ENCODE measurements around the gene STAT5B. TPM values are rescaled to one million over a fixed set of nuclear protein-coding genes. Genes with fewer than 3 reads are reported as not detected.

STAT5B gene
- total RNA-seq, 1 donor from 2014 or later, result 32.8 TPM

GRCh38 chr17:42202696-42203095 is 73.5 kb downstream of the STAT5B start:
- TF ChIP-seq CTCF (IDR thresholded peaks at IDR 0.05), result no peak
- H3K27me3 Mint-ChIP-seq (ENCODE audit: low read depth), result no peaks in the 10 kb centered on the region
- H3K36me3 Mint-ChIP-seq (ENCODE audit: low read depth), result peaks cover 26% of the 10 kb centered on the region
- no peaks in the 10 kb centered on the region for H3K9me3 Mint-ChIP-seq (ENCODE audit: low read depth)
- no peaks in the 10 kb centered on the region for H3K4me1 Mint-ChIP-seq (ENCODE audit: low read depth)
- no peak overlapping the region for H3K4me3 Mint-ChIP-seq (ENCODE audit: unreplicated experiment)
- DNase-seq (ENCODE audit: low spot score), result no peak
- no peak overlapping the region for H3K27ac Mint-ChIP-seq (ENCODE audit: unreplicated experiment)

GRCh38 chr17:42202159-42202558 is 74.0 kb downstream of the STAT5B start:
- no peak overlapping the region for H3K27ac Mint-ChIP-seq (ENCODE audit: unreplicated experiment)

GRCh38 chr17:42201458-42201772 is 74.8 kb downstream of the STAT5B start:
- Mint-ChIP-seq H3K9me3 (ENCODE audit: low read depth) (no peaks in the 10 kb centered on the region), H3K27ac (ENCODE audit: unreplicated experiment) (no peak overlapping the region), H3K36me3 (ENCODE audit: low read depth) (peaks cover 26% of the 10 kb centered on the region), H3K27me3 (ENCODE audit: low read depth) (no peaks in the 10 kb centered on the region), H3K4me3 (ENCODE audit: unreplicated experiment) (no peak overlapping the region), H3K4me1 (ENCODE audit: low read depth) (no peaks in the 10 kb centered on the region)
- TF ChIP-seq CTCF (IDR thresholded peaks at IDR 0.05), result no peak
- no peak for DNase-seq (ENCODE audit: low spot score)

More at GRCh38 chr17:42202159-42202558, 74.0 kb downstream of the STAT5B start:
- no peak for DNase-seq (ENCODE audit: low spot score)
- no peak for TF ChIP-seq CTCF (IDR thresholded peaks at IDR 0.05)
- Mint-ChIP-seq H3K4me1 (ENCODE audit: low read depth) (no peaks in the 10 kb centered on the region), H3K27me3 (ENCODE audit: low read depth) (no peaks in the 10 kb centered on the region), H3K9me3 (ENCODE audit: low read depth) (no peaks in the 10 kb centered on the region), H3K4me3 (ENCODE audit: unreplicated experiment) (no peak overlapping the region), H3K36me3 (ENCODE audit: low read depth) (peaks cover 26% of the 10 kb centered on the region)

- no peak for TF ChIP-seq CTCF (IDR thresholded peaks at IDR 0.05)
- Mint-ChIP-seq H3K4me3 (ENCODE audit: unreplicated experiment) (no peak overlapping the region), H3K4me1 (ENCODE audit: low read depth) (no peaks in the 10 kb centered on the region), H3K27ac (ENCODE audit: unreplicated experiment) (no peak overlapping the region), H3K27me3 (ENCODE audit: low read depth) (no peaks in the 10 kb centered on the region), H3K9me3 (ENCODE audit: low read depth) (no peaks in the 10 kb centered on the region), H3K36me3 (ENCODE audit: low read depth) (peaks cover 24% of the 10 kb centered on the region)
- DNase-seq (ENCODE audit: low spot score), result no peak
Measured at GRCh38 chr17:42200706-42201457, 75.3 kb downstream of the STAT5B start.

GRCh38 chr17:42199416-42200011 is 76.7 kb downstream of the STAT5B start:
- Mint-ChIP-seq H3K36me3 (ENCODE audit: low read depth) (peaks cover 20% of the 10 kb centered on the region), H3K9me3 (ENCODE audit: low read depth) (no peaks in the 10 kb centered on the region), H3K4me1 (ENCODE audit: low read depth) (peaks cover under 1% of the 10 kb centered on the region), H3K27me3 (ENCODE audit: low read depth) (no peaks in the 10 kb centered on the region), H3K4me3 (ENCODE audit: unreplicated experiment) (no peak overlapping the region), H3K27ac (ENCODE audit: unreplicated experiment) (no peak overlapping the region)
- no peak for DNase-seq (ENCODE audit: low spot score)
- no peak for TF ChIP-seq CTCF (IDR thresholded peaks at IDR 0.05)
